Suprapubic skin (tissue), 4 donors: ENCODE measurements around the gene RSPRY1. TPM values are rescaled to one million over a fixed set of nuclear protein-coding genes. Genes with fewer than 3 reads are reported as not detected.

Source experiments
- DNase-seq, 2 donors: peaks; one replicate each; pipeline ENCODE4 v3.0.0-alpha.2; 2019; ENCODE audit warnings: low spot score in 2 of 2
- H3K27ac ChIP-seq: fragments of 200-600 bp; sonication (generic); one replicate; pipeline ENCODE4 v1.5.1; 2019
- H3K27me3 ChIP-seq: fragments of 200-600 bp; sonication (generic); one replicate; pipeline ENCODE4 v1.5.1; 2019
- H3K36me3 ChIP-seq: fragments of 200-600 bp; sonication (generic); one replicate; pipeline ENCODE4 v1.5.1; 2019
- H3K4me1 ChIP-seq: fragments of 200-600 bp; sonication (generic); one replicate; pipeline ENCODE4 v1.5.1; 2019
- H3K4me3 ChIP-seq: fragments of 200-600 bp; sonication (generic); one replicate; pipeline ENCODE4 v1.5.1; 2019; ENCODE audit warnings: mild to moderate bottlenecking
- H3K9me3 ChIP-seq: fragments of 200-600 bp; sonication (generic); one replicate; pipeline ENCODE4 v1.5.1; 2019
- CTCF ChIP-seq, 2 donors: fragments of 200-600 bp in 1 of 2; fragments of 450-650 bp in 1 of 2; sonication (generic) in 1 of 2; IDR thresholded peaks; one replicate each; pipeline ENCODE4 v1.5.1; 2016 to 2019; ENCODE audit warnings: antibody characterized with exemption in 2 of 2, mild to moderate bottlenecking in 1 of 2, moderate library complexity in 1 of 2
- EP300 ChIP-seq: sonication (generic); formaldehyde crosslinking; IDR thresholded peaks from one replicate; pipeline ENCODE4 v1.6.1; 2017; ENCODE audit warnings: antibody characterized with exemption
- POLR2A ChIP-seq, 2 donors: fragments of 450-650 bp; IDR thresholded peaks; one replicate each; pipeline ENCODE4 v1.6.1; 2017; ENCODE audit warnings: antibody characterized with exemption in 2 of 2, mild to moderate bottlenecking in 2 of 2, moderate library complexity in 2 of 2
- POLR2AphosphoS5 ChIP-seq, 3 donors: sonication (generic); formaldehyde crosslinking; IDR thresholded peaks; one replicate each; pipeline ENCODE4 v1.6.1; 2017; ENCODE audit warnings: antibody characterized with exemption in 3 of 3
- WGBS: methylation state at CpG from one replicate; pipeline ENCODE4 v1.1.5; 2018; 5-methylcytosine and 5-hydroxymethylcytosine counted together
- total RNA-seq, 4 donors: library from RNA; depleted of rRNA; stranded (reverse); fragments of >200 nt; gene quantifications; one replicate each; pipeline ENCODE4 v1.1.0, GENCODE V29; 2016

The RSPRY1 gene
- total RNA-seq, 4 donors from 2014 or later, result 16.3 to 48.3 (median 35.2) TPM

GRCh38 chr16:57279780-57280638 lies 93.9 kb downstream of the RSPRY1 start:
- H3K9me3 ChIP-seq, result no peaks in the 10 kb centered on the region

DNA sequence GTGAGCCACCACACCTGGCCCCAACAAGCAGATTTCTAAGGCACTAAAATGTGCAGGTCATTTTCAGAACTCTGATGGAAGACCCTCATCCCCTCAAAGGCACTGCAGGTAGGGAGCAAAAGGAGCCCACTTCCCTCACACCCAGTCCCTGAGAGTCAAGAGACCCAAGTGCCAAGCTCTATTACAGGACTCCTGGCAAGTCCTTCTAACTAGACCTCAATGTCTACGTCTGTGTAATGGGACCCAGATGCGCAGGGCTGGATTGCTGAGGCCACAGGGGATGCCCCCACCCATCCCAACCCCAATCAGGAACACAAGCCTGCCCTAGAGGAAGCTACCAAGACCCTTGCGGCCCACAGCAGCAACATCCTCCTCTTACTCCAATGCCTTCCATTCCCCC lies 95.7 kb downstream of the RSPRY1 start:
- H3K4me3 ChIP-seq, result no peak overlapping the region
- TF ChIP-seq CTCF (IDR thresholded peaks at IDR 0.05), result no peak
- TF ChIP-seq POLR2A (IDR thresholded peaks at IDR 0.05), result no peak
- TF ChIP-seq EP300, result no peak
- no peak for TF ChIP-seq POLR2AphosphoS5 (IDR thresholded peaks at IDR 0.05)
- peaks cover 15% of the 10 kb centered on the region for H3K27me3 ChIP-seq
- 81% methylated on average over 3 of the region's 3 CpGs for WGBS
- peak in 1 of 2 donors; percentile 28 for DNase-seq
- no peaks in the 10 kb centered on the region for H3K36me3 ChIP-seq
- H3K4me1 ChIP-seq, result peaks cover 41% of the 10 kb centered on the region
- H3K9me3 ChIP-seq, result no peaks in the 10 kb centered on the region
- H3K27ac ChIP-seq, result no peak overlapping the region

More at GRCh38 chr16:57279780-57280638, 93.9 kb downstream of the RSPRY1 start:
- WGBS, result 55% methylated on average over 7 of the region's 7 CpGs
- Histone ChIP-seq H3K4me1 (peaks cover 50% of the 10 kb centered on the region), H3K27ac (no peak overlapping the region), H3K36me3 (no peaks in the 10 kb centered on the region), H3K27me3 (peaks cover 15% of the 10 kb centered on the region), H3K4me3 (no peak overlapping the region)
- TF ChIP-seq CTCF (IDR thresholded peaks at IDR 0.05), result no peak
- no peak for TF ChIP-seq POLR2AphosphoS5 (IDR thresholded peaks at IDR 0.05)
- TF ChIP-seq EP300, result no peak
- TF ChIP-seq POLR2A (IDR thresholded peaks at IDR 0.05), result no peak
- no peak for DNase-seq

- Histone ChIP-seq H3K4me1 (peaks cover 33% of the 10 kb centered on the region), H3K4me3 (peak overlapping the region; percentile 60), H3K9me3 (no peaks in the 10 kb centered on the region), H3K27me3 (peaks cover 15% of the 10 kb centered on the region), H3K27ac (peak overlapping the region; percentile 80), H3K36me3 (no peaks in the 10 kb centered on the region)
- peak in 1 of 2 donors; percentile 35 for DNase-seq
- WGBS, result 58% methylated on average over 8 of the region's 8 CpGs
- TF ChIP-seq CTCF (IDR thresholded peaks at IDR 0.05), result no peak
- no peak for TF ChIP-seq POLR2AphosphoS5 (IDR thresholded peaks at IDR 0.05)
- TF ChIP-seq EP300, result no peak
These were observed 96.5 kb downstream of the RSPRY1 start for GRCh38 chr16:57282510-57283213.

DNA sequence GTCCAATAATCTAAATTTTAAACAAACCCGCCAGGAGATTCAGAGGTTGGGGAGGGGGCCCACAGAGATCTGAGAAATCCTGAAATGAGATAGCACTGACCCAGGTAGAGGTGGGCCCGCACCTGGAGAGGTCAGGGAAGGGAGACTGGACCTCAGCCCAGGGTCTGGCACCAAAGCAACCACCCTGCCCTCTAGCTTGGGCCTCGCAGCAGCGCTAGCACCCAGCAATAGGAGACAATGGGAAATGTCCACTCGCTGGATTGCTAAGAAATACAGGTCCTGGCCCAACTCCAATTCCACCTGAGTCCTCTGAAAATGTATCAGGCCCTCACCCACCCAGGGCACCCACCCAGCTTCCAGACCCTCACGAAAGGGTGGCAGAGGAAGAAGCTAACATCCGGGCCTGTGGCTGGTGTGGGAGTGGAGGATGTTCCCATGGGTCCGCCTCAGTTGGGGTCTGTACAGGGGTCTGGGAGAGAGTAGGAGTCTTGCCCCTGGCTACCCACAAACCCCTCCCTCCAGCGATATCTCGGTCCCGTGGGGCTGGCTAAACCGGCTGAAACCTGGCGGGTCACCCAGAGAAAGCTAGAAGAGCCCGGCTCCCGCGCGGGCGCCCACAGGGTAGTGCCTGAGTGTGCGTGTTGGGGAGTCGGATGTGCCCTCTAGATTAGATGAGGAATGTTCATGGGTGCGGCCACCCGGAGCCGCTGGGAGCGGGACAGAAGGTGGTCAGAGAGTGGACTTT lies 97.3 kb downstream of the RSPRY1 start:
- Histone ChIP-seq H3K9me3 (no peaks in the 10 kb centered on the region), H3K27me3 (peaks cover 15% of the 10 kb centered on the region), H3K4me1 (peaks cover 25% of the 10 kb centered on the region), H3K36me3 (no peaks in the 10 kb centered on the region), H3K27ac (peak overlapping the region; percentile 80), H3K4me3 (peak overlapping the region; percentile 60)
- 63% methylated on average over 20 of the region's 24 CpGs for WGBS
- no peak for TF ChIP-seq POLR2A (IDR thresholded peaks at IDR 0.05)
- TF ChIP-seq CTCF (IDR thresholded peaks at IDR 0.05), result no peak
- TF ChIP-seq EP300, result no peak
- TF ChIP-seq POLR2AphosphoS5 (IDR thresholded peaks at IDR 0.05), result no peak
- peak in 1 of 2 donors; percentile 60 for DNase-seq

GRCh38 chr16:57283959-57284208 lies 97.8 kb downstream of the RSPRY1 start:
- 6% methylated on average over 7 of the region's 14 CpGs for whole genome bisulfite sequencing
- Histone ChIP-seq H3K4me1 (peaks cover 21% of the 10 kb centered on the region), H3K9me3 (no peaks in the 10 kb centered on the region), H3K4me3 (peak overlapping the region; percentile 60), H3K36me3 (no peaks in the 10 kb centered on the region), H3K27ac (peak overlapping the region; percentile 80), H3K27me3 (peaks cover 15% of the 10 kb centered on the region)
- TF ChIP-seq CTCF (IDR thresholded peaks at IDR 0.05), result no peak
- no peak for TF ChIP-seq EP300
- TF ChIP-seq POLR2A (IDR thresholded peaks at IDR 0.05), result no peak
- TF ChIP-seq POLR2AphosphoS5 (IDR thresholded peaks at IDR 0.05), result no peak
- DNase-seq, result no peak
